Stimulated activated CD8-positive, alpha-beta memory T cell treated with anti-CD3 and anti-CD28 coated beads, Interleukin-7, amount 100 ng/mL, for 24 hours (primary cell): ENCODE results near the gene C1QTNF1.
"Not testable (repeated sequence)": the region's sequence is repeated elsewhere in the genome, so short reads cannot be mapped to it uniquely, and the experiment has no call there.

Experiments used
- DNase-seq: peaks from one replicate; pipeline ENCODE4 v3.0.0-alpha.2; 2020; ENCODE audit warnings: low read depth

Gene C1QTNF1

DNA sequence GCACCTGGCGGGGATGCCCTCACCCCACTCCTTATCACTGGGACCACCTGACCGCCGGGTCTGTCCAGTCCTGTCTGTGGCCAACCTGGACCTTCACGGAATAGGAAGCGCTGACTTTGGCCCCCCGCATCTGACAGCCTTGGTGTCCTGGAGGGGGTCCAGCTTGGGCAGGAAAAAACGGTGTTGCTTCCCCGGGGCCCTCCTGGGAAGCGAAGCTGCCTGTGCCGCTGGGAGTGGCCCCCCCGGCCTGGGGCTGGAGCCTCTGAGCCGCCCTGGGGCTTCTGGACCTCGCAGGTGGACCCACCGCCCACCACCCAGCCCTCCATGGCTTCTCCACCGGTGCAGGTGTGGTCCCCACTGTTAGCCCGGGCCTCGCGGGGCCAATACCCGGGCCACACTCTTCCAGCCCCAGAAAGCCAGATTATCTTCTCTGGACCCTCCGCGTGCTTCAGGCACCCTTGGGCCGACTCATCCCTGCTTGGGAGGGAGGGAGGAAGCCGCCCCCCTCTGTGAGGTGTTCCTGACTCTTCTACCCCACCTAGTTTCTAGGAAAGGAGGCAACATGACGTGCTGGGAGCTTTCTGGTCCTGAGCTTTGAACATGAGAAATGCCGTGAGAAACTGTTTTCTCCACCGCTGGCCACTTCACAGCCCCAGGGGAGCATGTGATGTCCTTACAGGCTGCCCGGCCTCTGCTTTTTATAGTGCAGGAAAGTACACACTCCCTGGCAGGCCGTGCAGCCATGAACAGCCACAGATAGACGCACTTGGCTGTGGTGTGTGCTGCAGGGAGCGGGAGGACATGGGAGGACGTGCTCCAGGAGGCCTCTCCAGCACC is 1.1 kb downstream of the C1QTNF1 start:
- DNase-seq, result no peak

DNA sequence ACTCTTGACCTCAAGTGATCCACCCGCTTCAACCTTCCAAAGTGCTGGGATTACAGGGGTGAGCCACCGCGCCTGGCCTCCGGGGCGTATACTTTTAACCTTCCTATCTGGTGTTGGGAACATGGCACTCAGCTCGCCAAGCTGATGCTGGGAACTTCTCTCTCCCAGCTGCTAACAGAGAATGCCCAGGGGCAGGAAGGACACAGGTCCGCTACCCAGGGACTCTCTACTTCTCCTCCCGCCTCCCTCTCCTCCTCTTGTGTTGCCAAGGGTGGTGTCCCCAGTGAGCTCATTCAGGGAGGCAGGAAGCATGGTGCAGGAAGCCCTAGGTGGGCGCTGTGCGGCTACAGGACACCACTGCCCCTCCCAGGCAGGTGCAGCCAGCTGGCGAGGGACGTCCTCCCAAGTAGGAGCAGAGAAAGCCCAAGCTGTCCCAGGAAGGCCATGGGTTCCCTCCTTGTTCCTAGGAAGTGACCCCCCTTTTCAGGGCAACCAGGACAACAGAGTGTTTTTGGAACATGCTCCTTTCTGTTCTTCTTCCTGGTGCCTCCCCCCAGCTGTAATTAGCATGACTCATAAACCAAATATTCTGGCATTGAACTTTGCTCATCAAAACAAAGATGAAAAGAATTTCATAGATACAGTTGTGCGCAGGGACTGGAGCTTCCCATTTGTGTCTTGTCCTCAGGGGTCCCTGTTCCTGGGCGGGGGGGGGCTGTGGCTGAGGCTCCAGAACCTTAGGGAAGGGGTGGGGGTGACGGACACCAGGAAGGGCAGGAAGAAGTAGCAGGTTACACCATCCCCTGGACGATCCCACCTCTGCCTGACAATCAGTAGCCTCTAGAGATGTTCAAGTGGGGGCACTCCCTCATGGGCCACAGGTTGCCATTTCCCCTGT is 2.7 kb downstream of the C1QTNF1 start:
- no peak for DNase-seq

DNA sequence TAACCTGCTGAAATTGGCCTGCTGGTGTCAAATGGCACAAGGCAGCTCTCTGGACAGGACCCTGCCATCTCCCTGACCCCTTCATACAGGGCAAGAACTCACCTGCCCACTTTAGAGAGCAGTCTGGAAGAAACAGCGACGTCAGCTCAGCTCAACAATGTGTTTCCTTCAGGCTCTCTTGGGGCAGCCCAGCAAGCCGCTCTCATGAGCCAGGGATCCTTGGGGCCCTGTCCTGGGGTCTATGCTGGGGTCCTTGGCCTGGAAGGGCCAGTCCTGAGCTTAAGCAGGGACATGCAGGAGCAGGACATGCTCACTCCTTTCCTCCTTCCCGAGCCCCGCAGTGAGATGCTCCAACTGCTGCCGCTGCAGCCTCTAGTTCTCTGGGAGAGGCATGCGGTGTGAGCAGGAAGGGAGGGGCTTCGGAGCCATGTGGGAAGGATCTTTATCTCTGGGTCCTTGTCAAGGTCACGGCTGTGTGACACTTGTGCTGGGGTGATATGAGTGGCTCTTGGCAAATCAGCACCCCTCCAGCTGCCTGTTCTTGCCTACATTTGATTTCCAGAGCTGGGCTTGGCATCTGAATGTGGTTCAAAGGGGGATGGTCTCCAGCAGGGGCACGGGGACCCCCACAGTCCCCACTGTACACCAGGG is 3.4 kb downstream of the C1QTNF1 start:
- no peak for DNase-seq

DNA sequence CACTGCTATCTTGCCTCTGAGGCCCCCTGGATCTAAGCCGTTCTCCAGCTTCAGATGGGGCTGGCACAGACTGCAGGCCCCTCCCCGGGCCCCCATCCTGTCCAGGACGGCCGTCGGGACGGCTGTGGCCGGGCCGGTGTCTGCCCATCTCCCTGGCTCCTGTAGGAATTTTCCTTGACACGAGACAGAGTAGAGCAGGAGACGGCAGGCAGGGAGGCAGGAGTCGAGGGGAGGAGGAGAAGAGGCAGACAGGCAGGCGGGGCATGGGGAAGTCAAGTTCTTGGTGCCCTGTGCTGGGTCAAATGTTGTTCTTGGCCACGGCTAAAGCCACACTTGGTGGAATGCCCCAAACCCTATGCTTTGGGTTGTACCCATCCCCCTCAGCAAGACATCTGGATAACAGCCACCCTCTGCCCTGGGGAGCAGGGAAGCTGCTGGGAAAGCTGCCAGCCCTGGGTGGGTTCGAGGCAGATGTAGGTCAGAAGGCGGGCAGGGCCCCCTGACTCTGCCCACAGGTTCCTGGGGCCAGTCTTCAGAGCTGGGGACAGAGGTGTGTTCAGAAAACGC is 4.0 kb downstream of the C1QTNF1 start:
- no peak for DNase-seq

DNA sequence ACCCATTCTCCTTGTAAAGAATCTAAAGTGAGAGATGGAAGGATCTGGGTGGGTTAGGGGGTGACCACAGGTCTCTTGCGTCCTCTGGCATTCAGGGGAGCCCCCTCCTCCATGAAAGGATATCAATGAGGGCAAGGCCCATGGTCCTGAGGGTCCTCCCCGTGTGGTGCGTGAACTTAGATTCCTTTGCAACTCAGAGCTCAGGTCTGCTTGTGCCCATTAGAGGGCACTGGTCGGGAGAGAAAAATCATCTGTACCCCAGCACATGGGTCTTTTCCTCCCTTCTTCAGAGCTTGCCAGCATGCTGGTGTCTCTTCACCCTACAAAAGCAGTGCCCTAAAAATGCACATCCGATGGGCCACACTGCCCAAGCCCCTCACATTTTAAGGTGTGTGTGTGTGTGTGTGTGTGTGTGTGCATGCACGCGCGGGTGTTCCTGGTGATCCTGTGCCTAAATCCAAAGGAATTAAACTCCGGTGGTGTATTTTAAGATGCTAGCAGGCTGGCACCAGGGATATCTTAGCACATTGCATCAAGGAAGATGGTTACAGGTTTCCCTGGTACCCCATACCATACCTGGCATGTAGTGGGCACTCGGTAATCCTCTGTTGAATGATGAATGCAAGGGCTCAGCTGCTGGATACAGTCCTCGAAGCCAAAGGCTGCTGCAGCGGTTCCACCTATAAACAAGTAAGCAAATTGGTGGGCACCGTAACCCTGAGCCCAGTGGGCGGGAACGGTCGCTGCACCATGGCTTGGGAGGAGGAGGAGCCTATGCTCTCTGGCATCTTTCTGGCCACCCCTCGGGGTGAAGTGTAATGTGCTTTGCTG is 4.7 kb downstream of the C1QTNF1 start:
- no peak for DNase-seq

DNA sequence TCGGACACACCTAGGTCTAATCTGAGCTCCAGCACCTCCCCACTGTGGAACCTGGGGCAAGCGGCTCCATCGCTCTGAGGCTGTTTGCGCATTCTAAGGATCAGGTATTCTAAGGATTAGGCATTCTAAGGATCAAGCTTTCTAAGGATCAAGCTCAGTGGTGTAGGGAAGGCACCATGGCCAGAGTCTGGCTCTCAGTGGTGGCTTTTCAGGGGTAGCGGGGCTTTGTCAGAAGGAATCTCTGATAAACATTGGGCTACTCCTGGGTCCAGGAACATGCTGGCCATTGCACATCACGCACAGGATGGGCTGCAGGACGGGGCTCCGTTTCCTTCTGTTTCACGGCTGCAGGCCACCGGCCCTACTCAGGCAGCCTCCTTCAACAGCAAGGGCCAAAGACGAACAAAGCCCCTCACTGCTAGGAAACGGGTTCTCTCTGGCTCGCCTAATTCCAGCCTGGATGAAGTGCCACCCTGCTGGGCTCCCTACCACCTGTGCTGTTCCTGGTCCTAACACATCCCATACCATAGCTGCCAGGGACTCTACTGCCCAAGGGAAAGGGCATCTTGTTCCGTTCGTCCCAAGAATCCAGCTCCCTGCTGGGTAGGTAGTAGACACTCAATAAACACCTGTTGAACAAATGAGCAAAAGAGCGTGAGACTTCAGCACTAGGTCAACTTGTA is 5.5 kb downstream of the C1QTNF1 start:
- DNase-seq, result no peak

DNA sequence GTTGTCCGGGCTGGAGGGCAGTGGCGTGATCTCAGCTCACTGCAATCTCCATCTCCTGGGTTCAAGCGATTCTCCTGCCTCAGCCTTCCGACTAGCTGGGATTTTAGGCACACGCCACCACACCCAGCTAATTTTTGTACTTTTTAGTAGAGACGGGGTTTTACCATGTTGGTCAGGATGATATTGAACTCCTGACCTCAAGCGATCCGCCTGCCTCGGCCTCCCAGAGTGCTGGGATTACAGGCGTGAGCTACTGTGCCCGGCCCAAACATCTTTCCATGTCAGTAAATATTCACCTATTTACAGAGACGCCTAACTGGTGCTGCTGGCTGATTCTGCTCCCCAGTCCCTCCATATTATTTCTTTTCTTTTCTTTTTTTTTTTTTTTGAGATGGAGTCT is 6.7 kb downstream of the C1QTNF1 start:
- DNase-seq, result not testable (repeated sequence)

DNA sequence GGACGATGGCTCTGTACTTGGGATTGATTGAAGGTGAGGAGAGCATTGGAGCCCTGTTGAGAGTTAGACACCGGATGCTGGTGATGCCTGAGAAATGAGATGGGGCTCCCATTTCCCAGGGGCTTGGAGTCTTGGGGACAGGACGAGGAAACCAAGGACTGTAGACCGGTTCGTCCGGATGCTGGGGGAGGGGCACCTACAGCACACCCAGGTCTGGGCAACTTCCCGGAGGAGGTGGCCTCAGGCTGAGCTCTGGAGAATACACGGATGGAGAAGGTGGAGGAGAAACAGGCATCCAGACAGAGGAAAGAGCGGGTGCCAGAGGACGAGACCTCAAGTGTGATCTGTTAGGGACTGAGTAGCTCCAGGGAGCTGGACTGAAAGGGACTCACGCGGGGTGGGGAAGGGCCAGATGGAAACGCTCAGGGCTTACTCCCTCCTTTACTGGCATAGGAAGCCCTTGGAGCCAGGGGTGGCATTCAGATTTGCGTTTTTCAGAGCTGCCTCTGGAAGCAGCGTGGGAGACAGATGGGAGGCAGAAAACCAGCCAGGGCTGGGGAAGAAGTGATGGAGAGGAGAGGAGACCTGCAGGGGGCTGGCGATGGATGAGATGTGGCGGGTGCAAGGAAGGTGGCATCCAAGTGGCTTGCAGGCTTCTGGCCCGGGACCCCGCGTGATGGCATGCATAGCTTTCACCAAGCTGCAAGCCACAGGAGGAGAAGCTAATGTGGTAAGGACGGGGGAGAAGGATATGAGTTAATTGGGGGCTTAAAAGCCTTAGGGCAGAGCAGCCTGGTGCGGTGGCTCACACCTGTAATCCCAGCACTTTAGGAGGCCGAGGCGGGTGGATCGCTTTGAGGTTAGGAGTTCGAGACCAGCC is 8.3 kb downstream of the C1QTNF1 start:
- DNase-seq, result no peak

DNA sequence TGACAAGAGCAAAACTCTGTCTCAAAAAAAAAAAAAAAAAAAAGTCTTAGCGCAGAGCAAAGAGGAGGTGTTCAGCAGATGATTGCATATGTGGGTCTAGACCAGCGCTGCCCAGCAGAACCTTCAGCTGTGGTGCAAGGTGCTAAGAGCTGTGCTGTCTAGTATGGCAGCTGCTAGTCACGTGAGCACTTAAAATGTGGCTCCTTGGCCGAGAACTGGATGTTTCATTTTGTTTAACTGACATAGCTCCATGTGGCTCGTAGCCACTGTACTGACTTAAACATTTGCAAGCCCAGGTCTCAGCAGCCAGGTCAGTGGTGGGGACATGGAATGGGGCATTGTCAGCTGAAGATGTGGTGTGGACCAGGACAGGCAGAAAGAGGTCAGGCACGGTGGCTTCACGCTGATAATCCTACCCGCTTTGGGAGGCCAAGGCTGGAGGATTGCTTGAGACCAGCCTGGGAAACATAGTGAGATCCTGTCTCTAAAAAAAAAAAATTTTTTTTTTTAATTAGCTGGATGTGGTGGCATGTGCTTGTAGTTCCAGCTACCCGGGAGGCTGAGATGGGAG is 9.2 kb downstream of the C1QTNF1 start:
- DNase-seq, result no peak

DNA sequence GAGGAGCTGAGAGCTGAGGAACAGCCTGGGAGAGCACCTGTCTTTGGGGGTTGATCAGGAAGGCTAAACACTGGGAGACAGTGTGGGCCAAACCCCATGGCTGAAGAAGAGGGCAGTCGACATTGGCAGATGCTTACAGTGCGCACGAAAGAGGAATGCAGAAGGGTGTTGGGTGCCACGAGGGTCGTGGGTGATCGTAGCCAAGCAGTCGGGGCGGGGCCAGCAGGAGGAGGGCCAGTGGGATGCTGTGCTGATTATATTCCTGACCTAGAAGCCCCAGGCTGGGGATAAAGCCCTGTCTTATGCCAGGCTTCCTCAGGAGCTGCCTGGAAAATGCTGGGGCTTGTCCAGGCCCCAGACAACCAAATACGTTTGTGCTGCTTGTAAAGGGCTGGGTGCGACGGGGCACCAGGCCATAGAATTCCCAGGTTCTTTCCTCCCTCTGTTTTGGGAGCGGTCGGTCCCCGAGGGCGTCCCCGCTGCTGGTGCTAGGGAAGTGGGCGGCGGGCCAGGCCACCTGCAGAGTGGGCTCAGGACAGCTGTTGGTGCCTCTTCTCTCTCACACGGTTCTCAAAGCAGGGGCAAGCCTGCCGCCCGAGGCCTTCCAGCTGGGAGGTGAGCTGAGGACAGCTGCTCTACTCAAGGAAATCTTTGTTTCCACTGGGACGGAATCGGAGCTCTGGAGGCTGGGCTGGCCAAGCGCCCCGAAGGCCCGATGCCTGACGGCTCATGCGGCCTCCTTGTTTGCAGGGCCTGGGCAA is 10.0 kb downstream of the C1QTNF1 start:
- DNase-seq, result no peak

DNA sequence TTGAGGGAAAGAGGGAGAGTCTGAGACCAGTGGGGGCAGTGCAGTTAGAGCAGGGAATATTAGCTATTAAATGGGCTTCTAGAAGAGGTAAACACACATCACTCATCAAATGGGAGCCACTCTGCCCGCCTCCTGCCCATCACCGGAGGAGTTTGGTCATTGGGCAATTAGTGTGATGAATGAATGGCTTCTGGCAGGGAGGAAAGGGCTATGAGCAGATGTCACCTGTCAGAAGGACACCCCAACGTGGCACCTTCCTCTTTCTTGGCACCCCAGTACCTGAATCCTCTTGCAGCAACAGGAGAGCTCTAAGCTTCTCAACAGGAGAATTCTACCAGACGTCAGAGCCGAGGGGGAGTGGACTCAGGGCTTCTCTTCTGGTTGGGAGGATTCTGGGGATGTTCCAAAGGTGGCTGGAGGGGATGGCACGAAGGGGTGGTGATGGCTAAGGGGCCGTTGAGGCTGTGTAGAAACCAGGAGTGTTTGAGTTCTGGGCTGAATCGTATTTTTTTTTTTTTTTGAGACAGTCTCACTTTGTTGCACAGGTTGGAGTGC is 11.0 kb downstream of the C1QTNF1 start:
- no peak for DNase-seq

DNA sequence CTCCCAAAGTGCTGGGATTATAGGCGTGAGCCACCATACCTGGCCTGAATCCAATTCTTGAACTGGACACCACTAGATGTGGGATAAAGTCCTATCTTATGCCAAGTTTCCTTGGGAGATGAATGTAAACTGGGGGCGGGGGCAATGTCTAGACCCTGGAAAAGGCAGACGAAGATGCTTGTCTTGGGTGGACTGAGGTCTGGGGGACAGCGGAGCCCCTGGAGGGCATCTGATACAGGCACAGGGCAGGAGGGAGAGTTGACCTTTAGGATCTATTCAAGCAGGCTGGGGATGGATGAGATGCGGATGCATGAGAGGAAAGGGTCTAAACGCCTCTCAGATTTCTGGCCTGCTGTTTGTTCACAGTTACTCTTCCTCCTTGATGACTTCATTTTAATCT is 11.7 kb downstream of the C1QTNF1 start:
- no peak for DNase-seq

DNA sequence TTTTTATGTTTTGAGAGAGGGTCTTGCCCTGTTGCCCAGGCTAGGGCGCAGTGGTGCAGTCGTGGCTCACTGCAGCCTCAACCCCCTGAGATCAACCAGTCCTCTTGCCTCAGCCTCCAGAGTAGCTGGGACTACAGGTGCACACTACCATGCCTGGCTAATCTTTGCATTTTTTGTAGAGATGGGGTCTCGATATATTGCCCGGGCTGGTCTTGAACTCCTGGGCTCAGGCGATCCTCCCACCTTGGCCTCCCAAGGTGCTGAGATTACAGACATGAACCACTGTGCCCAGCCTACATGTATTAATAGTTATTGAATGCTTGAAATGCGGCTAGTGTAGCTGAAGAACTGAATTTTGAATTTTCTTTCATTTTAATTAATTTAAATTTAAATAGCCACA is 12.2 kb downstream of the C1QTNF1 start:
- DNase-seq, result no peak

DNA sequence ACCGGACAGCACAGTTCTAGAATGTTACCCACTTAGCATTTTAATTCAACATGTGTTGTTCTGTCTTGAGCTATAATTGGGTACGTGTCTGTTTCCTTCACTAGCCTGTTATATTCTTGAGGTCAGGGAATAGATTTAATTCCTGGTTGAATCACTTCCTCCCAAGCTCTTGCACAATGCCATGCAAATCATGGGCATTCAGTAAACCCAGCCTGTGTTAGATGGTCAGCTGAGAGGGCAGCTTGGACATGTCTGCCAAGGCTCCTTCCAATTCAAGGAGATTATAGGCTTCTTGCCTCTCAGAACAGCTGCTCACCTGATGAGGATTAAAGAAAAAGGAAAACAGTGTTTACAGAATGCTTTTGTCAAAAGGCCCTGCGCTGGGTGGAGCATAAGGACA is 12.6 kb downstream of the C1QTNF1 start:
- DNase-seq, result no peak

DNA sequence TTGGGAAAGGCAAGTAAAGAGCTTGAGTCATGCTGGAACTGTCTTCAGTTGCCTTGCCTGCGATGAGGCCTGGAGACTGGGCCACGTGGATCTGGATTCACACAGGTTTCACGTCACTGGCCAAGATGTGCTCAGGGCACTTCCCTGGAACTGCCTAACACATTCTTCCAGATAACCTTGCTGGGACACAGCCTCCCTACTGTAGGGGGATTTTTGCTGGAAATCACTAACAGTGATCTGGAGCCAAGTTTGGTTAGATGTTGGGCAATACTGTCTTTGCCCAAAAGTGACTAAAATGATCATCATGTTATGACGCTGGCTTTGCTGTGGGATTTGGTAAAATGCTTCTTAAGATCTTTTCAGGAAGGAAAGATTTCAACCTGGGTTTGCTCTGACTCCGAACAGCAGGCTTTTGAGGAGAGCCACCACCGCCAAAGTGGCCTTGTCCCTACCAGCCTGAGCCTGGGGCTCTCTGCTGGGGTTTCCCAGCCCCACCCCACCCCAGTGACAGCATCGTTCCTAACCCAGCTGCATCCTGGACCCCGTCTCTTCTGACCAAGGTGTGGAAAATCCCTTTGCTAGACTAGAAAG is 14.7 kb downstream of the C1QTNF1 start:
- no peak for DNase-seq

DNA sequence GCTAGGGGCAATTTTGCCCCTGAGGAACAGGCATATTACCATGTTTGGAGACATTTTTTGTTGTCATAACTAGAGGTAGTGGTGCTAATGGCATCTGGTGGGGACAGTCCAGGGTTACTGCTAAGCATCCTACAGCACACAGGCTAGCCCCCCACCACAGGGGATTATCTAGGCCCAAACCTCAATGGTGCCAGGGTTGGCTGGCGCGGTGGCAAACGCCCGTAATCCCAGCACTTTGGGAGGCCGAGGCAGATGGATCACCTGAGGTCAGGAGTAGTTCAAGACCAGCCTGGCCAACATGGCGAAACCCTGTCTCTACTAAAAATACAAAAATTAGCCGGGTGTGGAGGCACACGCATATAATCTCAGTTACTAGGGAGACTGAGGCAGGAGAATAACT is 15.2 kb downstream of the C1QTNF1 start:
- DNase-seq, result no peak

DNA sequence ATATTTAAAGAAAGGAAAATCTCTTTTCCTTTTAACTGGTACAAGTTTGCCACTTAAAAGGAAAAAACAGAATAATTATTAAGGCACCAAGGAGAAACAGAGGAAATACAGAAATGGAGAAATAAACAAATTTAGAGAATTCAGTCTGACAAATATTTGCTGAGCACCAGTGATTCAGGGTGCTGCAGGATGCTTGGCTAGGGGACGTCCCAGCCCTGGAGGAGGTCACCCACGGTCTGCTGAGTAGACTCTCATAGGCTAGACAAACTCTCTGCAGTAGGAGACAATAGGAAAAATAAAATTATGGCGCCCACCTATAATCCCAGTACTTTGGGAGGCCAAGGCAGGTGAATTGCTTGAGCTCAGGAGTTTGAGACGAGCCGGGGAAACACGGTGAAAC is 15.9 kb downstream of the C1QTNF1 start:
- DNase-seq, result no peak

DNA sequence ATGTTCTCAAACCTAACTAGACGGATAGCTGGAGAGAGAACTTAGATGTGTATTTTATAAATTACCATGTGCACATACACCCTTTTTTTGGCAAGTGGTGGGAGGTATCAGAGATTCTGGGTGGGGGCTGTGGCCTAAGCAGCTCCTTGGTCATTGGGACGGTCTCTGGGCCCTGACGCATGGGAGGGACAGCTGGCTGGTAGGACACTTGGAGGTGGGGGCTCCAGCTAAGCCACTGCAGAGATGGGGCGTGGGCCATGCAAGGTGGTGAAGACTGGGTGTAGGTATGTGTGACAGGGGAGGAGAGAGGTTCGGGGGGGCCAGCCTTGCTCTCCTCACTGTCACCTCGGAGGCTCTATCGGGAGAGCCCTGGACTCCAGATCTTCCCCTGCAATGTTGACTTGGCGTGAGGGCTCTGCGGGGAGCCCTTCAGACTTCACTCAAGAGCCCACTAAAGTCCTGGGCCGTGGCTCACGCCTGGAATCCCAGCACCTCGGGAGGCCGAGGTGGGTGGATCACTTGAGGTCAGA is 17.1 kb downstream of the C1QTNF1 start:
- DNase-seq, result no peak
